ENCODE data around the gene UNCX. TPM values are rescaled to one million over a fixed set of nuclear protein-coding genes. Genes with fewer than 3 reads are reported as not detected.
"Not testable (repeated sequence)": the region's sequence is repeated elsewhere in the genome, so short reads cannot be mapped to it uniquely, and the experiment has no call there.

The UNCX gene
- total RNA-seq, 1 experiment from 2014 or later, result not detected

DNA sequence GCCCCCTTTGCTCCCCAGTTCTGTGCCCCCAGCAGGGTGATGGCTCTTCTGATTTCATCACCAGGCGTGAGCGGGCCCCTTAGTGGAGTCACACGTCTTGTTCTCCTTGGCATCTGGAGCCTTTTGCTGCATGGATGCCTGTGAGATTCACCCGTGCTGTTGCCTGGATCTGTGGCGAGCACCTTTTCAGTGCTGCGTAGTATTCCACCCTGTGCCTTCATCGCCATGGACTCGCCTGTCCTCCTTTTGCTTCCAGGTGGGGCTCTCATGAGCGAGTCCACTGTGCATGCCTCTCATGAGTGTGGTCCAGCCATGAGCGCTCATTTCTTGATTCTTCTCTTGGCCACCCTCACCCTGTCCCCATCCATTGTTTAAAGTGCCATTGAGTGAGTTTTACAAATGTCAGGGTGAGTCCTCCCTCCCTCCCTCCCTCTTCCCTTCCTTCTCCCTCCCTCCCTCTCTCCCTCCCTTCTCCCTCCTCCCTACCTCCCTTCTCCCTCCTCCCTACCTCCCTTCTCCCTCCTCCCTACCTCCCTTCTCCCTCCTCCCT, 44.0 kb downstream of the UNCX start:
- no peak for DNase-seq (ENCODE audit: low read depth)

DNA sequence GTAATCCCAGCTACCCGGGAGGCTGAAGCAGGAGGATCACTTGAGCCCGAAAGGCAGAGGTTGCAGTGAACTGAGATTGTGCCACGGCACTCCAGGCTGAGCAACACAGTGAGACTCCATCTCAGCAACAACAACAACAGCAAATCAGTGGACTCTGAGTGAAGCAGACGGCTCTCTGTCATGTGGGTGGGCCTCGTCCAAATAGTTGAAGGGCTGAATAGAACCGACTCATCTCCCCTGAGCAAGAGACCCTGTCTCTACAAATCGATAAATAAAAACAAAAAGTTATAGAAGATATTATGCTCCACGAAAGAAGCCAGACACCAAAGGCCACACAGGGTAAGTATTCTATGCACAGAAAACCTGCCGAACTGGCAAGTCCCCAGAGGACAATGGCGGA, 45.9 kb downstream of the UNCX start:
- DNase-seq (ENCODE audit: low read depth), result no peak

DNA sequence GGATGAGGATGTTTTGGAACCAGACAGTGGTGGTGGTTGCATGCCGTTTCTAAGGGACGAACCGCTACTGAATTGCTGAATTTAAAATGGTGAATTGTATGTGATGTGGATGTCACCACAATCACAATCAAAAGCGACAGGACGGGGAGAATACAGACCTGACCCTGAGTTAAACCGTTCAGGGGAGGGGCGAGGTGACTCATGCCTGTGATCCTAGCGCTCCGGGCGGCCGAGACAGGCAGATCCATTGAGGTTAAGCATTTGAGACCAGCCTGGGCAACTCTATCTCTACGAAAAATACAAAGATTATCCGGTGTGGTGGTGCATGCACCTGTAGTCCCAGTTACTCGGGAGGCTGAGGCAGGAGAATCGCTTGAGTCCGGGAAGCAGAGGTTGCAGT, 46.4 kb downstream of the UNCX start:
- DNase-seq (ENCODE audit: low read depth), result no peak

DNA sequence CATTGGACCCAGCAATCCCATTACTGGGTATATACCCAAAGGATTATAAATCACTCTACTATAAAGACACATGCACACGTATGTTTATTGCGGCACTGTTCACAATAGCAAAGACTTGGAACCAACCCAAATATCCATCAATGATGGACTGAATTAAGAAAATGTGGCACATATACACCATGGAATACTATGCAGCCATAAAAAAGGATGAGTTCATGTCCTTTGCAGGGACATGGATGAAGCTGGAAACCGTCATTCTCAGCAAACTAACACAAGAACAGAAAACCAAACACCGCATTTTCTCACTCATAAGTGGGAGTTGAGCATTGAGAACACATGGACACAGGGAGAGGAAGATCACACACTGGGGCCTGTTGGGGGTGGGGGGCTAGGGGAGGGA, 47.2 kb downstream of the UNCX start:
- DNase-seq (ENCODE audit: low read depth), result not testable (repeated sequence)

DNA sequence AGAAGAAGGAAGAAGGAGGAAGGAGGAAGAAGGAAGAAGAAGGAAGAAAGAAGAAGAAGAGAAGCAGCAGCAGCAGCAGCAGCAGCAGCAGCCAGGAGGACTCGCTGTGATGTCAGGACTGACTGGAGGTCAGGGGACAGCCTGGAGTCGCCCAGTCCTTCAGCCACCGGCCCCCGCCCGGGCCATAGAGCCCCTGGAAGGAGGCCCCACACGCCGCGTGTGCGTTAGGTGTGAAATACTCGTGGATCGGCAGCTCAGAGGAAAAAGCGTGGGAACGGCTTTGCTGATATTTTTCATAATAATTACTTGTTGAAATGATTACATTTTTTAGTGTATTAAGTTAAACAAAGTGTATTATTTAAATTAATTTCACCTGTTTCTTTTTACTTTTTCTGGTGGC, 48.4 kb downstream of the UNCX start:
- DNase-seq (ENCODE audit: low read depth), result no peak

DNA sequence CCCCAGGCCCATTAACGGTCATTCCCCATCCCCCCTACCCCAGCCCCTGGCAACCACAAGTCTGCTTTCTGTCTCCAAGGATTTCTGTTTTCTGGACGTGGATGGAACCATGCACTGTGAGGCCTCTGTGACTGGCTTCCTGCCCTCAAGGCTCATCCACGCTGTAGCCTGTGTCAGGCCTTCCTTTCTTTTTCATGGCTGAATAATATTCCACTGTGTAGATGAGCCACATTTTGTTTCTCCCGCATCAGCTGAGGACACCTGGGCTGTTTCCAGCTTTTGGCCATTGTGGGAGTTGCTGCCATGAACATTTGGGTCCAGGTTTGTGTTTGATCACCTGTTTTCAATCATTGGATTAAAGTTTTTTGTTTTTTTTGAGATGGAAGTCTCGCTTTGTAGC, 50.0 kb downstream of the UNCX start:
- DNase-seq (ENCODE audit: low read depth), result no peak

DNA sequence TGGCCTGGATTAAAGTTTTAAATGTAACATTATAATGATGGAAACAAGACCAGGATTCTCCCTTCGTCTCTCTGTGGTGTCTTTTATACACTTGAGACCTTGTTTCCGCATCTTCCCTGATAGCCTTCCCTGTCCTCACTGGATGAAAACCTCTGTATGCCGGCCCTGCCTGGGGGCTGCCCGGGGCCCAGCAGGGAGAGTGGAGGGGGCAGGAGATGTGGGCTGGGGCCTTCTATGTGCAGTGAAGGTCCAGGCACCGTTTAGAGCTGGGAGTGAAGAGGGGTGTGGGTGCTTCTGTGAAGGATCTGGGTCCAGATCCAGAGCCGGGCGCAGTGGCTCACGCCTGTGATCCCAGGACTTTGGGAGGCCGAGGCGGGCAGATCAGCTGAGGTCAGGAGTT, 50.7 kb downstream of the UNCX start:
- DNase-seq (ENCODE audit: low read depth), result no peak

DNA sequence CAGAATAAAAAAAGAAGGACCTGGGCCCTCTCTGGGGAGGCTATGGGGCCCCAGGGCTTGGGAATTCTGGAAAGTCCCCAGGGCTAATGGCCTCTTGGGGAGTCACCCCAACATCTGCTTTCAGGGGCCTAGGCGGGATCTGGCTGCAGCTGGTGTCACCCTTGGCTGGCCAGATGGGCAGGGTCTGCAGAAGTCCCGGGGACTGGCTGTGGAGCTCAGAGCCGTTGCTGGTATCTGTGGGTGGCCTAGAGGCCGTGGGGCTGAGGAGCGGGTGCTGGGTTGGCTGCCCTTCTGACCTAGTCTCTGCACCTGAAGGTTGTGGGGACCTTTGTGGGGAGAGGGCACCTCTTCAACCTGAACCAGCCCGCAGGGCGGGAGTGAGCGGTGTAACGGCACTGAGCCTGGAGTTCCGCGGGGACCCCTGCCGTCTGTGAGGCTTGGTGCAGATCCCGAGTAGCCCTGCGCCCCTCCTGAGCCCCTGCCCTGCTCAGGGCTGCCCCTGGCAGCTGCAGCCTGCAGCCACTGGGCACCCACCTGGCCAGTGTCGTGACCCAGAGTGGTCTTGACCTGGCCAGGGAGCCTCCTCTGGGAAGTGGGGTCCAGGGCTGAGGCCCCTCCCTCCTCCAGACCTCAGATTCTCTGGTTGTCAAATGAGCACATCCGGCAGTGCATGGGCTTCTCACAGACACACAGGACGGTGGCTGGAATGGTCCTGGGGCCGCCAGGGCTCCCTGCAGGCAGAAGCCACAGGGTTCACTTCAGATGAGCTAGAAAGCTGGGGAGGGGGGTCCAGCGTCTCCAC, 51.5 kb downstream of the UNCX start:
- DNase-seq (ENCODE audit: low read depth), result no peak

DNA sequence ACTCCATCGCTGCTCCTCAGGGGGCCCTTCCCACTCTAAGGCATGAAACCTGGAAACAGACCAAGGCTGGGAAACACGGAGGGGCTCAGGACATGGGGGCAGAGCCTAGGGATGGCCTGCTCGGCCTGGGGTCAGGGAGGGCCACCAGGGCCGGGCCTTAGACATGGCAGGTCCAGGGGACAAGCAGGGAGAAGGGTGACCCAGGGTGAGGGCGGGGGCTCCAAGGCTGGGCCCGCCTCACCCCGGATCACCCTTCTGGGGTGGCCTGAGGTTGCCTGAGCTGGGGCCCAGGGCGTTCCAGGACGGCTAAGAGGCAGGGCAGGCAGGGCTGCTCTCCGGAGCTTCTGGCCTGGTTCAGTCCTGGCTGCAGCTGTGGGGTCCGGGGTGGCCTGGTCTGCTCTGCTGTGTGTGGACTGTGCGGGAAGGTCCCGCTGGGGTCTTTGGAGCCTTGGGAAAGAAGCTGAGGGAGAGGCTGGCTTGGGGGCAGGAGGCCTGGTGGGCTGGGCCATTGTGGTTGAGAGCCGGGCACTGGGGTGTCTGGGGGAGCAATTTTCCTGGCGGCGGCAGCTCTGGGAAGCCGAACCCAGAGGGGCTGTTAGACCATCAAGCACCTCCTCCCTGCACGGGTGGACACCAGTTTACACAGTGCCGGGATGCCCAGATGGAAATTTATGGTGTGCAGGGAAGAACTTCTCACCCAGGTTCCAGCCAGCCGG, 52.2 kb downstream of the UNCX start:
- DNase-seq (ENCODE audit: low read depth), result no peak

DNA sequence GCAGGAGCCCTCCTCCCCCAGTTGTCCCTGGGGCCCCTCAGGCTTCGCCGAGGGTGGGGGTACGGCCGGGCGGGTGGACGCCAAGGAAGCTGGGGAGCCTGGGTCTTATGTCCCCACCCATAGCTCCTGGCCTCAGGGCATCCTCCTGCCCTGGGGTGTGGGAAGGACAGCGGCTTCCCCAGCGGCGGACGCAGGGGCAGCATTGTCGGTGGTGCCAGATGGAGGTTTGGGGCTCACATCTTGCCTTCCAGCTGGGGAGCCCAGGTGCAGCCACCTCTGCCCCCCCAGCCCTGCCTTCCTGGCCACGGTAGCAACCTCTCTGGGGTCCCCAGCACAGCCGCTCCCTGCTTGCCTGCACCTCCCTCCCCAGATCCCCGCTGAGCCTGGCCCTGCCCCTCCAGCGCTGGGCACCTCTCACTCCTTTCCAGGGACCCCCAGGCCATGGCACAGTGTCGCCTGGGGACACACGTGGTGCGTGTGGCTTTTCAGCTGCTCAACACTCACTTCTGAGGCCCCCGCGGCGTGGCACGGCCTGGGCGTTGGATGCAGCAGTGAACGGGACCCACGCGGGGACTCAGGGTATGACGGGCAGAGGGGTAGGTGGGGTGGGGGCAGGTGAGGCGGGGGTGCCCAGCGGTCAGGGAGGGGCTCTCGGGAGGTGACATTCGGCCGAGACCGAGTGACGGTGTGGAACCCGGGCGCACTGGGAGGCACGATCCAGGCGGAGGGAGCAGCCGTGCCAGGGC, 53.1 kb downstream of the UNCX start:
- no peak for DNase-seq (ENCODE audit: low read depth)

Other genes with a start within 250 kb of the UNCX start
- not detected in 2 replicates for gene CYP2W1, start 249.7 kb upstream of the UNCX start, total RNA-seq (2014; rRNA removed; shearing (Covaris generic))
- gene GPR146, start 188.3 kb upstream of the UNCX start, total RNA-seq (2014; rRNA removed; shearing (Covaris generic)), result 0.17 and 1.1 TPM in 2 replicates
- 0.40 and 4.5 TPM in 2 replicates for gene GPER1, start 144.8 kb upstream of the UNCX start, total RNA-seq (2014; rRNA removed; shearing (Covaris generic))
- 51.4 and 57.3 TPM in 2 replicates for gene ZFAND2A, start 72.7 kb upstream of the UNCX start, total RNA-seq (2014; rRNA removed; shearing (Covaris generic))
- gene MICALL2, start 226.6 kb downstream of the UNCX start, total RNA-seq (2014; rRNA removed; shearing (Covaris generic)), result 15.1 and 19.0 TPM in 2 replicates

Measured in Daoy (cell line).